Stomach (tissue), 9 donors: ENCODE data around the gene MUSTN1. TPM values are rescaled to one million over a fixed set of nuclear protein-coding genes. Genes with fewer than 3 reads are reported as not detected.

Experiments
- DNase-seq, 2 donors: peaks; one replicate each; pipeline versions ENCODE4 v3.0.0 to v3.0.0-alpha.2; 2013 to 2019
- H3K27ac ChIP-seq, 5 donors: fragments of 200-600 bp in 4 of 5; sonication (generic) in 4 of 5; one replicate each; pipeline ENCODE4 v1.5.1; 2013 to 2019; ENCODE audit warnings: mild to moderate bottlenecking in 1 of 5, moderate library complexity in 1 of 5
- H3K27me3 ChIP-seq, 3 donors: fragments of 200-600 bp; sonication (generic); one replicate each; pipeline ENCODE4 v1.5.1; 2017 to 2019; ENCODE audit warnings: mixed run types in 1 of 3
- H3K36me3 ChIP-seq, 4 donors: fragments of 200-600 bp; sonication (generic); 1 replicate in 3 of 4; 2 replicates in 1 of 4; pipeline ENCODE4 v1.5.1; 2016 to 2019
- H3K4me1 ChIP-seq, 4 donors: fragments of 200-600 bp; sonication (generic); one replicate each; pipeline ENCODE4 v1.5.1; 2016 to 2019
- H3K4me3 ChIP-seq, 4 donors: fragments of 200-600 bp; sonication (generic) in 3 of 4; one replicate each; pipeline ENCODE4 v1.5.1; 2016 to 2019; ENCODE audit warnings: mild to moderate bottlenecking in 1 of 4
- H3K9me3 ChIP-seq, 4 donors: fragments of 200-600 bp; sonication (generic); one replicate each; pipeline ENCODE4 v1.5.1; 2016 to 2019
- CTCF ChIP-seq, 7 experiments: fragments of 450-650 bp in 4 of 7; fragments of 200-600 bp in 3 of 7; sonication (generic) in 3 of 7; IDR thresholded peaks; one replicate each; pipeline ENCODE4 v1.5.1; 2016 to 2019; ENCODE audit warnings: antibody characterized with exemption in 7 of 7, control low read depth in 2 of 7, mild to moderate bottlenecking in 1 of 7
- EP300 ChIP-seq: sonication (generic); formaldehyde crosslinking; IDR thresholded peaks from one replicate; pipeline ENCODE4 v1.6.1; 2017; ENCODE audit warnings: antibody characterized with exemption
- POLR2A ChIP-seq, 4 donors: fragments of 450-650 bp; IDR thresholded peaks; one replicate each; pipeline ENCODE4 v1.6.1; 2016; ENCODE audit warnings: antibody characterized with exemption in 4 of 4, control low read depth in 2 of 4, mild to moderate bottlenecking in 1 of 4, moderate library complexity in 1 of 4
- POLR2AphosphoS5 ChIP-seq, 3 donors: sonication (generic); formaldehyde crosslinking; IDR thresholded peaks; one replicate each; pipeline ENCODE4 v1.6.1; 2016; ENCODE audit warnings: antibody characterized with exemption in 3 of 3
- WGBS, 5 donors: extraction: QIAGEN DNeasy Blood & Tissue Kit in 3 of 5; methylation state at CpG; one replicate each; pipeline versions ENCODE4 v1.1.5 to v1.1.7; 2013 to 2018; 5-methylcytosine and 5-hydroxymethylcytosine counted together
- intact Hi-C: fragments of 100-400 bp; cut with DNase I; formaldehyde crosslinking; loops from one replicate; pipeline ENCODE4 v1.15.1; 2023; ENCODE audit warnings: low total_unique reads
- polyA plus RNA-seq, 3 donors: library from polyadenylated mRNA; stranded (reverse); fragments of 200-250 nt; gene quantifications; one replicate each; pipeline ENCODE4 v1.2.3, GENCODE V29; 2013
- small RNA-seq, 4 donors: library from RNA; depleted of rRNA; stranded (forward); fragments of <200 nt; gene quantifications; one replicate each; pipeline ENCODE3, GENCODE V24; 2016
- total RNA-seq, 5 donors: library from RNA; depleted of rRNA; stranded (reverse); fragments of >200 nt; gene quantifications; one replicate each; pipeline versions ENCODE4 v1.1.0 to v1.2.3, GENCODE V29; 2014 to 2016
- donor health status: healthy with polysubstance abuse.
- donor health status: Bipolar disorder and iron deficiency.
- donor health status: healthy.

MUSTN1 gene
- total and polyA plus RNA-seq, 8 donors = 1.8 to 45.5 (median 15.4) TPM; not detected in 2

- TF ChIP-seq CTCF (IDR thresholded peaks at IDR 0.05) = no peak
- no peak for TF ChIP-seq EP300
- no peak for TF ChIP-seq POLR2A (IDR thresholded peaks at IDR 0.05)
- TF ChIP-seq POLR2AphosphoS5 (IDR thresholded peaks at IDR 0.05) = no peak
- DNase-seq = no peak
- no peaks in the 10 kb centered on the region for H3K9me3 ChIP-seq
- no peaks in the 10 kb centered on the region for H3K4me1 ChIP-seq
- H3K27ac ChIP-seq = no peak overlapping the region
- H3K27me3 ChIP-seq = peaks cover 0 to 4% (median 0%) of the 10 kb centered on the region in 3 donors
- no peak overlapping the region for H3K4me3 ChIP-seq
- H3K36me3 ChIP-seq = no peaks in the 10 kb centered on the region
- intact Hi-C loops = no loop called here
- 77 to 87% (median 83%) methylated on average over 12 to 18 of the region's 18 CpGs for WGBS, 5 donors
These were observed 50.7 kb downstream of the MUSTN1 start for GRCh38 chr3:52784021-52784621.

GRCh38 chr3:52783211-52783555 is 51.6 kb downstream of the MUSTN1 start:
- Histone ChIP-seq H3K27ac (no peak overlapping the region), H3K9me3 (no peaks in the 10 kb centered on the region), H3K27me3 (peaks cover 0 to 7% (median 0%) of the 10 kb centered on the region in 3 donors), H3K4me1 (no peaks in the 10 kb centered on the region), H3K4me3 (no peak overlapping the region), H3K36me3 (no peaks in the 10 kb centered on the region)
- WGBS, 5 donors = 69 to 92% (median 78%) methylated on average over 3 of the region's 3 CpGs
- no peak for DNase-seq
- intact Hi-C loops = no loop called here
- TF ChIP-seq POLR2A (IDR thresholded peaks at IDR 0.05) (no peak), CTCF (IDR thresholded peaks at IDR 0.05) (no peak), POLR2AphosphoS5 (IDR thresholded peaks at IDR 0.05) (no peak), EP300 (no peak)

Small RNA genes lying within 50 kb of the gene (small RNA-seq; reads per million reads assigned to genes)
- gene MIR8064 (0 reads per million in 4 donors), gene MUSTN1 (0 reads per million in 4 donors)

Other genes with a start within 250 kb of the MUSTN1 start
- 100 to 1,000 TPM in 3 of 5 donors, 10 to 100 TPM in 2; 55.0 to 130 (median 105) TPM for gene PBRM1, start 149.1 kb downstream of the MUSTN1 start, total RNA-seq
- 1 to 10 TPM; 6.0 to 8.4 (median 7.8) TPM for gene PBRM1, start 149.1 kb downstream of the MUSTN1 start, polyA plus RNA-seq
- gene GNL3, start 149.0 kb downstream of the MUSTN1 start, total RNA-seq = 100 to 1,000 TPM in 1 of 5 donors, 10 to 100 TPM in 3, 1 to 10 TPM in 1; 5.8 to 114 (median 88.9) TPM
- 10 to 100 TPM; 37.9 to 69.1 (median 55.3) TPM for gene GNL3, start 149.0 kb downstream of the MUSTN1 start, polyA plus RNA-seq
- 10 to 100 TPM in 4 of 5 donors, 1 to 10 TPM in 1; 9.4 to 81.9 (median 23.5) TPM for gene GLT8D1, start 129.2 kb downstream of the MUSTN1 start, total RNA-seq
- 10 to 100 TPM; 19.9 to 29.8 (median 24.7) TPM for gene GLT8D1, start 129.2 kb downstream of the MUSTN1 start, polyA plus RNA-seq
- gene SPCS1, start 128.9 kb downstream of the MUSTN1 start, total RNA-seq = 100 to 1,000 TPM in 1 of 5 donors, 10 to 100 TPM in 2, 1 to 10 TPM in 1, under 1 TPM in 1; 0.58 to 332 (median 57.5) TPM
- 100 to 1,000 TPM; 108 to 148 (median 118) TPM for gene SPCS1, start 128.9 kb downstream of the MUSTN1 start, polyA plus RNA-seq
- gene NEK4, start 64.1 kb downstream of the MUSTN1 start, total RNA-seq = 10 to 100 TPM in 4 of 5 donors, 1 to 10 TPM in 1; 7.1 to 30.7 (median 24.2) TPM
- gene NEK4, start 64.1 kb downstream of the MUSTN1 start, polyA plus RNA-seq = 1 to 10 TPM; 4.3 to 8.2 (median 6.3) TPM
- not detected for gene ITIH1, start 57.4 kb downstream of the MUSTN1 start, total RNA-seq
- 1 to 10 TPM in 1 of 3 donors, not detected in 2; 1.9 TPM for gene ITIH1, start 57.4 kb downstream of the MUSTN1 start, polyA plus RNA-seq
- gene ITIH3, start 40.2 kb downstream of the MUSTN1 start, total RNA-seq = 100 to 1,000 TPM in 1 of 5 donors, 1 to 10 TPM in 3, not detected in 1; 1.1 to 210 (median 6.4) TPM
- gene ITIH3, start 40.2 kb downstream of the MUSTN1 start, polyA plus RNA-seq = 10 to 100 TPM in 1 of 3 donors, under 1 TPM in 1, not detected in 1; 0.19 to 14.4 TPM
- 100 to 1,000 TPM in 1 of 5 donors, 10 to 100 TPM in 2, 1 to 10 TPM in 2; 1.7 to 300 (median 20.9) TPM for gene ITIH4, start 4.3 kb downstream of the MUSTN1 start, total RNA-seq
- gene ITIH4, start 4.3 kb downstream of the MUSTN1 start, polyA plus RNA-seq = 10 to 100 TPM in 2 of 3 donors, 1 to 10 TPM in 1; 7.1 to 41.7 (median 16.2) TPM
- gene STIMATE, start 62.5 kb upstream of the MUSTN1 start, total RNA-seq = 100 to 1,000 TPM in 1 of 5 donors, 10 to 100 TPM in 3, 1 to 10 TPM in 1; 10.0 to 121 (median 20.1) TPM
- gene STIMATE, start 62.5 kb upstream of the MUSTN1 start, polyA plus RNA-seq = 10 to 100 TPM in 1 of 3 donors, 1 to 10 TPM in 2; 4.9 to 13.3 (median 5.1) TPM
- gene SFMBT1, start 211.1 kb upstream of the MUSTN1 start, total RNA-seq = 10 to 100 TPM in 1 of 5 donors, 1 to 10 TPM in 4; 5.8 to 29.4 (median 7.6) TPM
- 1 to 10 TPM; 2.7 to 5.0 (median 3.4) TPM for gene SFMBT1, start 211.1 kb upstream of the MUSTN1 start, polyA plus RNA-seq